Bronchial epithelial cell (primary cell): ENCODE results near the gene RABGAP1L. TPM values are rescaled to one million over a fixed set of nuclear protein-coding genes. Genes with fewer than 3 reads are reported as not detected.

Experiments
- DNase-seq: peaks from one replicate; pipeline ENCODE4 v3.0.0-alpha.2; 2010; ENCODE audit warnings: low read depth
- FAIRE-seq: peaks from 2 replicates; lab custom pipeline; 2011; peaks lifted over from hg19 to GRCh38; lab: Jason Lieb, UNC
- H3K27me3 ChIP-seq: 2 replicates; pipeline ENCODE4 v1.5.1; 2011; ENCODE audit warnings: low read length; ENCODE audit not compliant: control insufficient read depth, insufficient read depth
- H3K36me3 ChIP-seq: 2 replicates; pipeline ENCODE4 v1.5.1; 2011; ENCODE audit warnings: low read length; ENCODE audit not compliant: control insufficient read depth, insufficient read depth
- H3K4me3 ChIP-seq: 2 replicates; pipeline ENCODE4 v1.5.1; 2011; ENCODE audit warnings: mild to moderate bottlenecking, low read depth, low read length, control low read depth
- CTCF ChIP-seq: IDR thresholded peaks from 2 replicates; pipeline ENCODE4 v1.5.1; 2011; ENCODE audit warnings: mild to moderate bottlenecking, moderate library complexity, low read length, control low read depth, inconsistent platforms; ENCODE audit not compliant: insufficient read depth, severe bottlenecking
- total RNA-seq: library from RNA; depleted of rRNA; stranded (reverse); fragments of >200 nt; gene quantifications from 2 replicates; pipeline ENCODE4 v1.2.1, GENCODE V29; 2014

The RABGAP1L gene
- total RNA-seq, 1 donor from 2014 or later, result 37.4 TPM

- H3K27me3 ChIP-seq, result no peaks in the 10 kb centered on the region
- H3K4me3 ChIP-seq, result no peak overlapping the region
- DNase-seq (no peak), FAIRE-seq (no peak)
- TF ChIP-seq CTCF, result no peak
- H3K36me3 ChIP-seq, result no peaks in the 10 kb centered on the region
Observed at GRCh38 chr1:174989536-174990220, 830.4 kb downstream of the RABGAP1L start.

GRCh38 chr1:174990382-174990999 lies 831.2 kb downstream of the RABGAP1L start:
- no peak for TF ChIP-seq CTCF
- FAIRE-seq, result no peak
- peak; percentile 76 for DNase-seq
- H3K4me3 ChIP-seq, result peak overlapping the region; percentile 44
- H3K27me3 ChIP-seq, result no peaks in the 10 kb centered on the region
- no peaks in the 10 kb centered on the region for H3K36me3 ChIP-seq

- DNase-seq (no peak), FAIRE-seq (no peak)
- no peak overlapping the region for H3K4me3 ChIP-seq
- no peaks in the 10 kb centered on the region for H3K36me3 ChIP-seq
- no peak for TF ChIP-seq CTCF
- H3K27me3 ChIP-seq, result no peaks in the 10 kb centered on the region
Observed at GRCh38 chr1:174991473-174991872, 832.2 kb downstream of the RABGAP1L start.

GRCh38 chr1:174995121-174995520 lies 835.8 kb downstream of the RABGAP1L start:
- no peak overlapping the region for H3K4me3 ChIP-seq
- DNase-seq, result no peak
- no peaks in the 10 kb centered on the region for H3K36me3 ChIP-seq
- TF ChIP-seq CTCF, result no peak
- no peaks in the 10 kb centered on the region for H3K27me3 ChIP-seq
- FAIRE-seq, result no peak

GRCh38 chr1:174995916-174996315 lies 836.6 kb downstream of the RABGAP1L start:
- no peak for TF ChIP-seq CTCF
- DNase-seq (no peak), FAIRE-seq (no peak)
- no peaks in the 10 kb centered on the region for H3K36me3 ChIP-seq
- no peaks in the 10 kb centered on the region for H3K27me3 ChIP-seq
- no peak overlapping the region for H3K4me3 ChIP-seq
